ENCODE measurements around the gene PSG2.
"Not testable (repeated sequence)": the region's sequence is repeated elsewhere in the genome, so short reads cannot be mapped to it uniquely, and the experiment has no call there.

The PSG2 gene

DNA sequence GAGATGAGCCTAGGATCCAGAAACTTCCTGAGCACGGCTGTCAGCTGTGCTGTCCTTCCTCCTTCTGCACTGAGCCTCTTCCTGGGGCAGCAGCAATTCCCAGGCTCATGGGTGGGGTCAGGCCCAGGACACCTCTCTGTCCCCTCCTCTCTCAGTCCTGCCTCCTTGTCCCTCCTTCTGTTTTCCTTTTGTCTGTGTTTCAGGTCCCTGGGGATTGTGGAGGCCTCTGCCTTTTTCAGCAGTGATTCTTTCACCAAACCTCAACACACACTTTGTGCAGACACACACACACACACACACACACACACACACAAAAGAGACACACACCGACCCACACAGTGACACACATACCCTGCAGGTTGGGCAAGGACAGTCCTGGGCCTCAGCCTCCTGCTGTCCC, at the start of gene PSG2:
TSS of gene PSG2 (minus strand) at position 101 of the 400 bp plus-strand sequence. CDS start 132 bp downstream, outside the sequence.
- DNase-seq (ENCODE audit: low spot score), result not testable (repeated sequence)

DNA sequence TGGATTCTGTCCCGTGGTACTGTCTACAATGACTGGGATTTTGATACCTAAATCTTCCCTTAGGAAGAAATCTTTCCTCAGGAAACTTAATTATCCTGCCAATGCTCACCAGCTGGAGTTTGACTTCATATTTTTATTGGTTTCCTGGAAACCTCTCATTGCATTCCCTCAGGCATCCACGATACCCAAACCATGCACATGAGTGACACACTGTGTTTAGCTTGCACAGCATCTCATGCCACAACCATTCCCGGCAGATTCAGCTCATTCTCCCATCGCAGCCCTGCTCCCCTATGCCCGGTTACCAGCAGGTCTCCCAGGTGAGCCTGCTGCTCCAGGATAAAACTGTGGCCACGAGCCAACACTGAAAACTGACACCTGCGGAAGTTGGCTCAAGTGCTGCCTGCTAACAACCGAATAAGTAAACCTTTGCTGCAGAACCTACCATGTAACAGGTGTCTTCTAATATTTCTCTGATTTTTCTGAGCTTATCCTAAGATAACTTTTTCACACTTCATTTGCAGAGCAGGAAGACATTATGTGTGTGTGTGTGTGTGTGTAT, 48.9 kb upstream of the PSG2 start:
- not testable (repeated sequence) for DNase-seq (ENCODE audit: low spot score)

DNA sequence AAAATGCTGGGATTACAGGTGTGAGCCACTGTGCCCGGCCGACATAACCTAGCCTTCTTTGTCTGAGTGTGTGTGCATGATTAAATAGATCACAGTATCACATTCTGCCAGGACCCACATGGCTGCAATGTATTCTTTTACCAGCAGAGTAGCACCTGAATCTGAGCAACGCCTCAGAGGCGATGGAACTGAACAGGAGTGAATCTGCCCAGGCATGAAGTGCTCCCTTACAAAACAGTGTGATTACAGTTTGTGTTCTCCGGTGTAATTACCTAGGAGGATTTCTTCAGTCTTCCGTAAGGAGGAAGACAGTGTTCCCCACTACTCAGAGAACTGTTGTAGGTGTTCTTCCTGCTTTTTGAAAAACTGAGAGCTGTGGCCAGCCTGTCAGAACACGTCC, 46.7 kb upstream of the PSG2 start:
- DNase-seq (ENCODE audit: low spot score), result not testable (repeated sequence)

DNA sequence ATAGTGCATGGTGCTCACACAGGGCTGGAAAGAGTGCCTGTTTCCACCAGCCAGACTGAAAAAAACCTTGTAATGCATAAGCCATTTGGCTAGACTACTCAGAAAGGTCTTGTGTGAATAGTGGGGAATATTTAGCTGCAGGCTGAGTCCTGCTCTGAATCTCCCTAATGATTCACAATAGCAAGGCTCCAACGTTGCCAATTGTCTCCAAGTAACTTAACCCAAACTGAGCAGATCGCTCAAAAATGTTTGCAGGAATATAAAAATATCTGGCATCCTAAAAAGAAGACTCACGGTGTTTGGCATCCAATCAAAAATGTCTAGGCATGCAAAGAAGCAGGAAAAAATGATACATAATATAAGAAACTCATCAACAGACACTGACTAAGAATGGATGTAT, 44.8 kb upstream of the PSG2 start:
- DNase-seq (ENCODE audit: low spot score), result not testable (repeated sequence)

DNA sequence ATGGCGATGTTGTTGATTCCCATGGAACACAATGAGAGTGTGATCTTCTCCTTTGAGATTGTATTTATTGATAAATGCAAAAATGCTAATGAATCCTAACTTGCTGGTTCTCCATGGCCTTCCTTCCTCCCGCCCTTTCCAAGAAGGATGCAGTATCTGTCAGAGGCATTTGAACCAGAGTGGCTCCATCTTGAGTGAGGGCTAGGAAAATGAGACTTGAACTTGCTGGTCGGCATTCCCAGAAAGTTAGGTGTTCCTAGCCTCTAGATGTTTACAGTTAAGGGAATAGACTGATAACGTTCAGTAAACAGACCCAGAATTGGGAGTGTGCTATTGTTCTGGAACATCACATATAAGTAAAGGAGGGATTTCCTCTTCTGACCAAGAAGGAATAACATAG, 44.2 kb upstream of the PSG2 start:
- no peak for DNase-seq (ENCODE audit: low spot score)

DNA sequence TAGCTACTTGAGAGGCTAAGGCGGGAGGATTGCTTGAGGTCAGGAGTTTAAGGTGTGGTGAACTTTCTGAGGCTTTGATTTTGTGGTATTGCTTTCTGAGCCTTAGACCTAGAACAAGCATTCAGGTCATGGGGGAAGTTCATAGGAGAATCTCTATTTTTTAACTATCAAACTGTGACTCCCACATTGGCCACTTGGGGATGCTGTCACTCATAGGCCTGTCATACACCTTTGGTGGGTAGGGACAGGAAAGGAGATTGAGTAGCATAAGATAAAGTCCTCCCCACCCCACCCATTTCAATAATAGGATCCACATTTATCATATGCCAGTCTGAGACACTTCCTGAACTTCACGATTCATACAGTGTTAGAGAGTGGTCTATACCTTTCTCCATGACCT, 41.9 kb upstream of the PSG2 start:
- no peak for DNase-seq (ENCODE audit: low spot score)

DNA sequence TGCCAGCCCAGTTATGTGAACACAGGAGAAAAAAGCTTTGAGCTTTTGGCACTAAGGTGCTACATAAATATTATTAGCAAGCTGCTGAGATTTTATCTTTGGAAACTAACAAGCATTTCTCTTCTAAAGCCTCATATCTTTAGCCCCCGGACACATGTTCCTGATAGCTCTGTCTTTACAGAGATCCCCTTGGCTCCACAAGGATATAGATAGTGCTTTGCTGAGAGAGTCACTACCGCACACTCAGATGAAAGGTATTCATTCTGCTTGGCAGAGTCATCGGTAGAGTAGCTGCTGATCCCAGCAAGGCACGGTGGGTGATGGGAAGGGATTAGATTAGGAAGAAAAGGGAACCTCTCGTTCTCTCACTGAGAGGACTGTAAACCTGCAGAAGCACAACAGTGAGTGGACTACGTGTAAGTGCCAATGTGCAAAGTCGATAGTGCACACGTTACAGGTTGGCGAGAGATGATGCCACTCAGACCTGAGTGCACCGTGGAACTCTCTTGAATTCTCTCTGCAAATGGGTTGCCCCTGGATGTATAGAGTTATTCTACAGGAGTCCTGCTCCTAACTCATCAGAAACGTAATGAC, 38.0 kb upstream of the PSG2 start:
- DNase-seq (ENCODE audit: low spot score), result not testable (repeated sequence)

DNA sequence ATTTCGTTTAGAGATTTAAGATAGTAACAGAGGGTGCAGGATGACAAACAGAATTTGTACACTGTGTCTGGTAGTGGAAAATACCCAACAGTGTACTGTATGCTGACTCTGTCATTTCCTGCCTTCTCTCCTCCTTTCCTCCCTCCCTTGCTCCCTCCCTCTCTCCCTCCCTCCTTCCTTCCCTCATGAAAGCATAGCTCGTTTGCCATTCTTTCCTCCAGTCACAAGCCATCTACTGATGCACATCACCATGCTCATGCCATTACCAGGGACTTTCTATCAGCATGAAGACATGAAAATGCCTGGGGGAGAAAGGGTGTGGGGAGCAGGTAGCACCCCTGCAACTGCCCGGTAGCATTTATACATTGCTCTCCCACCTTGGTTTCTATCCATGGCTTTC, 37.0 kb upstream of the PSG2 start:
- not testable (repeated sequence) for DNase-seq (ENCODE audit: low spot score)

DNA sequence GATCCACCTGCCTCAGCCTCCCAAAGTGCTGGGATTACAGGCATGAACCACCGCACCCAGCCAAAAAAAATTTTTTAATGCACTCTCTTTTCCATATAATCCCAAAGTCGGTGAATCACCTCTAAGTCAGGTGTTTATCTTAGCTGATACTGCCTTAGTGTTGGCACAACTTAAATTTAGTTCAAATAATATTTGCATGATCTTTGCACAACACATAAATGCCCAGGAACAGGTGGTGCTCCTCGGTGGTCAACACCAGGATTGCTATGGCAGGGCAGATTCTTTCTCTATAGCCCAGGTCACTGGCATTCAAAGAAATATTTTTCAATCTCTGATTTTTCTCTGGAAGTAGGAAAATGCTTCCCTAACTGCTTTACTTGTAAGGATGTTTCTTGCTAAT, 33.9 kb upstream of the PSG2 start:
- not testable (repeated sequence) for DNase-seq (ENCODE audit: low spot score)

DNA sequence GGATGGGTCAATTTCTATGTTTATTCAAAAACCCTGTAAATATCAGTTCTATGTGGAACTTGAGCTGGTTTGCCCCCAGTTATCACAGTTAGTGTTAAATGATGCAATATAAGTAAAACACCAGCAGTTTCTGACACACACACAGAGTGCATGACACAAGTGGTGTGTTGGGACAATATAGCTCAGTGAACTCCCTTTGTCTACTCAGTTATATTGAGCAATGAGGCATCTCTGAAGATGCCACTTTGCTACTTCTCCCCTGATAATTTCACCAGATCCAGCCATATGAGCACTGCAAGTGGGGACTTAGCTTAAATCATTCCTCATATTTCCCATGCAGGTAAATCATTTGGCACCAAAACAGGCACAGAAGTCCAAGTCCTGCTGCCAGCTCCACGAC, 33.0 kb upstream of the PSG2 start:
- DNase-seq (ENCODE audit: low spot score), result not testable (repeated sequence)

DNA sequence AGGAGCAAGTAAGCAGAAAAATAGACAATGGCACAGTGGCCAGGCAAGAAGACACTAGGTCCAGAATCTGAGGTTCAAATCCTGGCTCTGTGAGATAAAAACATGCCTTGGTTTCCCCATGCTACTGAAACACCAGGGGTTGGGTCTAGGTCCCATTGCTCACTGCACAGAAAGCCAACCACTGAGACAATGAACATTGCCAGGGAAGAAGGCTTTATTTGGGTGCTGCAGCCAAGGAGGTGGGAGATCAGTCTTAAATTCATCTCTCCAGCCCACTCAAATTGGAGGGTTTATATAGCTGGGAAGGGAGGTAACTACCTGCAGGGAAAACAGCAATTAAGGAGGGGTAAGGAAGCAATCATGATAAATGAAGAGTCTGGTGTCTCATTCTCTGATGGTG, 32.6 kb upstream of the PSG2 start:
- DNase-seq (ENCODE audit: low spot score), result not testable (repeated sequence)

DNA sequence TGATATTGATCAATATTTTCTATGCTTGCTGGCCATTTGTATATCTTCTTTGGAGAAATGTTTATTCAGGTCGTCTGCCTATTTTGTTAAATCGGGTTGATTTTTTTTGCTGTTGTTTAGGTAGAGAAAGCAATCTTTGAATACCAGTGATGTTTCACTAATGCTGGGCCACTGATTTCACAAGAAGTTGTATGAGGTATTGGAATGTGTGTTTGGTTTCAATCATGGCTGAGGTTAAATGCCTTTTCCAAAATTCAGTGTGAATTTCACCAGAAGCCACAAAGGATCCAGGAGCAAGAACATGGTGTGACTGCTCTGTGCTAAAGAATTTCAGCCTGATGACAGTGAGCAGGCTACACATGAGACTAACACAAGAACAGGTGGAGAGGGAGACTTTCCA, 32.1 kb upstream of the PSG2 start:
- DNase-seq (ENCODE audit: low spot score), result not testable (repeated sequence)

DNA sequence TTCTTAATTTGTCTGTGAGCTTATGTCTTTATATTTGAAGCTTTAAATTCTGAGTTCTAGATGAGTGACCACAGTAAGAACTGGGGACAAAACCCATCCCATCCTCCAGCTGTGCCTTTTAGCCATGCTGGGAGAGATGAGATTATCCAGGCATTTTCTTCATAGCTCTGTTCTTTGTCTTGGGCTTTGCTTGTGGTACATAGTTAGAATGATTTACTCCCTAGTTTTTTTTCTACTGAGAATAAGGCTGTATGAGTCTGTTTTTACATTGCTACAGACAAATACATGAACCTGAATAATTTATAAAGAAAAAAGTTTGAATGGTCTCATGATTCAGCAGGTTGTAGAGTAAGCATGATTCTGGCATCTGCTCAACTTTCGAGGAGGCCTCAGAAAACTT, 24.9 kb upstream of the PSG2 start:
- DNase-seq (ENCODE audit: low spot score), result not testable (repeated sequence)

DNA sequence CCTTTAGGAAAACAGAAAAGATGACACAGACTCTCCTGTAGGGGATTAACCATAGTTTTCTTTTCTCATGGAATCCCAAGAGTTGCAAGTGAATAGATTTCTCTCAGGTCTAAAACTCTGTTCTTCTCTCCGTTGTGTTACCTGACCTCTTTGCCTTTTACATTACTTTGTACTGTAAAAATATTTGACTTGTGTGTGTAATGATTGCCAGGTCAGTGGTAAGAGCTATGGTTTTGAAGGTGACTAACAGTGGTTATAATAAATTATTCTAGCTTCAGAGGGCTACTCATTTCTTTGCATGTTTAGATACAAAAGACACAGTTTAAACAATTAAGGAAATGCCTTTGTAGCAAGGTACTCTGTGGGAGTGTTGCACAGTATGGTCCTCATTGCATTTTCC, 23.0 kb upstream of the PSG2 start:
- DNase-seq (ENCODE audit: low spot score), result no peak

DNA sequence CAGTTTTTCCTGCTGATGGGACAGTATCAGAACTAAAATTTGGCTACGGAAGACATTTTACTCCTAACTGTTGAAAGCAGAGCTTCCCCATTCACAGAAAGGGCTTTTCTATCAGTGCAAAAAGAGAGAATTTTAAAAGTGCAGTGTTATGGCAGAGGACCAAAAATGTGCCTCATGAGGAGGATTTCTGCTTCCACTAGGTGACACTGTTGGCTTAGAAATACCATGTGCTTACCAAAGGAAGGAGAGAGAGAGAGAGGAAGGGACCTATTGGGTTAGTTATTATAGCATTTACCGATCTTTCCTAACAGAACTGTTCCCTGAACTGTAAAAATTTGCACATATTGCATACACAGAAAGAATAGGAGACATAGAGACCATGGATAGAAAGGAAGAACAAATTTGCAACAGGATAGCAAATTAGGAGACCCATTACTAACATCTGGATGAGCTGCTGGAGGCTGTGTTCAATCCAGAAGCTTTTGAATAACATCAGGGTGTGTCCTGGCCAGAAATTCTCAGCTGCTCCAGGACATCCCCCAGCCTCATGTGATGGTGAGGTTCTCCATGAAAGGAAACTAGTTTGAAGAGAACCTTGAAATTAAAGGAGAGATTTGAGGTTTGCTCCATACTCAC, 21.8 kb upstream of the PSG2 start:
- DNase-seq (ENCODE audit: low spot score), result not testable (repeated sequence)

DNA sequence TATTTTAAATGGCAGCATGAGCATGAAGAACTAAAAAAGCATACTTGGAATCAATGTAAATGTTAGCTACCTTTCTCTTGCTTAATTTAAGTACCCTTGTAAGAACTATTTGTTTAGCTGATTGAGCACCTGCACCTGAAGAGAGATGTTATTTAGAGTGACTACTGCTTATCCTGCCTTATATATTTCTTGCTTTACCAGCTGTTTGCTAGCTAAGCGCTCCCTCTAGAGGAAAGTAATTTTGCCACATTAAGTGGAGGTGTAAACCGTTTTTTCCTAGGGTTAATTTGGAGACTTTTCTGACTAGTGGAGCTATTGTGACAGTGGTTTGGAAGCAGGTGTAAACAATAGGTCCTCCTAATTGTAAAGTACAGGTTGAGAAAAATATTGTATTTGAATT, 19.4 kb upstream of the PSG2 start:
- DNase-seq (ENCODE audit: low spot score), result no peak

DNA sequence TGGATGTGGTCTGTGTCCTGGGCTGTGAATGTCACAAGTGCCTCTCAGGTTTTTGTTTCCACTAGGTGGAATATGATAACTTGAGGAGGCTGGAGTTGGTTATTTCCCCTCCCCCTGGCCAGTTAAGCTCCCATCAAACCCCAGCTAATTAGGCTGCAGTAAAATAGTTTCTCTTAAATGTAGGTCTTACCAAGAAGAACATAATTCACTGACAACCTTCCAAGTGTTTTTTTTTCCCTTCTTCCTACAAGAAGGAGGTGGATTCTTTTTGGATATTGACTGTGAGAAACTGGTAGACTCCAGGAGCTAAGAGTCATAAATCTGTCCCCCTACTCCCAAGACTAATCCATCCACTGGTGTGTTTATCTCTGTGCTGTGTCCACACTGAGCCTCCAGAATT, 15.9 kb upstream of the PSG2 start:
- DNase-seq (ENCODE audit: low spot score), result not testable (repeated sequence)

DNA sequence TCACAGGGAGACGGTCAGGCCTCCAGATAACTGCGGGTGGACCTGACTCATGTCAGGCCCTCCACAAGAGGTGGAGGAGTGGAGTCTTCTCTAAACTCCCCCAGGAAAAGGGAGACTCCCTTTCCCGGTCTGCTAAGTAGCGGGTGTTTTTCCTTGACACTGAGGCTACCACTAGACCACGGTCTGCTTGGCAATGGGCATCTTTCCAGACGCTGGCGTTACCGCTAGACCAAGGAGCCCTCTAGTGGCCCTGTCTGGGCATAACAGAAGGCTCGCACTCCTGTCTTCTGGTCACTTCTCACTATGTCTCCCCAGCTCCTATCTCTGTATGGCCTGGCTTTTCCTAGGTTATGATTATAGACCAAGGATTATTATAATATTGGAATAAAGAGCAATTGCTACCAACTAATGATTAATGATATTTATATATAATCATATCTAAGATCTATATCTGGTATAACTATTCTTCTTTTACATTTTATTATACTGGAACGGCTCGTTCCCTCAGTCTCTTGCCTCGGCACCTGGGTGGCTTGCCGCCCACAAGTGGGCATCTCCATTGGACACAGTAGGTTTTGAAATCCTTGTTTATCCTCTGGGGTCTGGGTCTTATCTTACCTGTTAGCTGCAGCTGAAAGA, 5.3 kb upstream of the PSG2 start:
- DNase-seq (ENCODE audit: low spot score), result not testable (repeated sequence)

DNA sequence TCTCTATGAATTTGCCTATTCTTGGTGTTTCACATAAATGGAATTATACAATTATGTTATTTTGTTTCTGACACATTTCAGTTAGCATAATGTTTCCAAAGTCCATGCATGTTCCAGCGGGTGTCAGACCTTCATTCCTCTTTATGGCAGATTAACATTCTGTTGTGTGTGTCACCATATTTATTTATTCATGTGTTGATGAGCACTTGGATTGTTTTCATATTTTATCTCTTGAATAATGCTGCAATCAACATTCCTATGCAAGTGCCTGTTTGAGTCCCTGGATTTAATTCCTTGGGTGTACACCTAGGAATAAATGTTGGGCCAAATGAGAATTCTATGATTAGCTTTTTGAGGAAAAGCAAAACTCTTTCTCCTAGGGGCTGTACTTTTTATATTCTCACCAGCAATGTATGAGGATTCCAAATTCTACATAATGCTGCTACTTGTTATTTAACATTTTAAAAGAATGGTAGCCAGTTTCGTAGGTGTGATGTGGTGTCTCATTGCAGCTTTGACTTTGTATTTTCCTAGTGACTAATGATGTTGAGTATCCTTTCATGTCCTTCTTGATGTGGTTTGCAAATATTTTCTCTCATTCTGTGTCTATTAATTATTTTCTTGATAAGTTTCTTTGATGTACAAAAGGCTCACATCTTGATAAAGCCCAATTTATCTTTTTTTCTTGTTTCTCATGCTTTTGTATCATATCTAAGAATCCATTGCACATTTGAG, 3.5 kb upstream of the PSG2 start:
- DNase-seq (ENCODE audit: low spot score), result not testable (repeated sequence)

DNA sequence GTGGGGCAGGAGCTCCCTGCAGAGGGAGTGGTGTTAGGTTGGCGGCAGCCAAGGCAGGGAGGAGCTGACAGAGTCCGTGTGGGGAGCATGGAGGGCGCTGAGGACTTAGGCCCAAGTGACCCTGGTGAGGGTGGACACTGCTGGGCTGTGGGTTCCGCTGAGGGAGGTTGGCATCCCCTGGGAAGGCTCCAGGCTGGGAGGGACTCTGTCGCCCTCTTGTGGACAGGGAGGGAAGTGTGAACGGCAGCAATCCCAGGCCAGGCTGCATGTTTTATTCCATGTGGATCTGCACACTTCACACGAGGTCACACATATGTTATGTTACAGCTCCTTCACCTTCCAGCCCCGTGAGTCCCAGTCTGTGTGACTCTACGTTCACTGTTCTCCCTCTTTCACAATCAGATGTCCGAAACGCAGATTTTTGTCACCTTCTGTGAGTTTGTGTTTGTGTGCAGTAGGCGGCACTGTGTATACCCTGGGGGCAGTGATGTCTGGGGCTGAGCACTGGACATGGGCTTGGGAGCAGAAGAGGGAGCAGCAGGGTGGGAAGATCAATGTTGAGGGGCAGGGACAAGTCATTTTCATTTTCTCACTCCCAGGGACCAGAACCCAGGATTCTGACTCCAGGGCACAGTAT, 1.8 kb upstream of the PSG2 start:
- DNase-seq (ENCODE audit: low spot score), result not testable (repeated sequence)

DNA sequence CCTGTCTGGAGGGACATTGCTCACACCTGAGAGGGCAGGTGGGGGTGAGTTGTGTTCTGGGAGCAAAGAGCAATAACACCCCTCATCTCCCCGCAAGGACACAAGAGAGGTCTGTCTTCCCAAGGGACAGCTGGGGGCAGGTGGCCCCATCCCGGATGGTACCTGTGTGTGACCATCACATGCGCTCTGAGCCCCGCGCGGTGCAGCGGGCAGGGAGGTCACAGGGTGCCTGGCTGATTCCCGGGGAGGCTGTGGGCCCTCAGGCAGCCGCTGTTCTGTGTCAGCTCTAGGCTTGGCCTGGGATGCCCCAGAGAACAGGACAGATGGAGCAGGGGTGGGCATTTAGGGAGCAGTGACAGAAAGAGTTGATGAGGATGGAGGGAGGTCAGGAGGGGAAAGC, 1.2 kb upstream of the PSG2 start:
- not testable (repeated sequence) for DNase-seq (ENCODE audit: low spot score)

DNA sequence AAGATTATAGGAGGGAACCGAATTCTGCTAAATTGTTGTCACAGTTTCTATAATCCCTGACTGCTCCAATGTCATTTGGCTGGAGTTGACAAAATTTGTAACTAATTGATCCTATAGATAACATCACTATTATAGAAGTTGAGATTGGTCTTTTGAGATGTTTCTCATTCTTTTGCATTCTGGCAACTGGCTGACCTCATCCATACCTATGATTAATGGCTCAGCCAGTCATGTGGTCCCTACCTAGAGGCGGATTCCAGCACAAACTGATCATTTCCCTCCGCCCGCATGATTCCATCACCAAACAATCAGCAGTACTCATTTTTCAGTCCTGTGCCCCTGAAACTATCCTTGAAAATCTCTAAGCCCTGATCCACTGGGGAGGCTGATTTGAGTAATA, 4.2 kb downstream of the PSG2 start:
- no peak for DNase-seq (ENCODE audit: low spot score)

All from ecto neural progenitor cell (in vitro differentiated cells).